ENCODE results near the gene PRSS58.

DNA sequence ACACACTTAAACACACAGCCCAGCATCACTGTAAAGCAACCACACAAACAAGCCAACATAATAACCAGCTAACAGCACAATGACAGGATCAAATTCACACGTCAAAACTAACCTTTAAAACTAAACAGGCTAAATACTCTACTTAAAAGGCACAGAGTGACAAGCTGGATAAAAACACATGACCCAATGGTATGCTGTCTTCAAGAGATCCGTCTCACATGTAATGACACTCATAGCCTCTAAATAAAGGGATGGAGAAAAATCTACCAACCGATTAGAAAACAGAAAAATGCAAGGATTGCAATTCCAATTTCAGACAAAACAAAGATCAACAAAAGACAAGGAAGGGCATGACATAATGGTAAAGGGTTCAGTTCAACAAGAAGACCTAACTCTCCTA lies 17.2 kb upstream of the PRSS58 start:
- TF ChIP-seq, protein P1, sequence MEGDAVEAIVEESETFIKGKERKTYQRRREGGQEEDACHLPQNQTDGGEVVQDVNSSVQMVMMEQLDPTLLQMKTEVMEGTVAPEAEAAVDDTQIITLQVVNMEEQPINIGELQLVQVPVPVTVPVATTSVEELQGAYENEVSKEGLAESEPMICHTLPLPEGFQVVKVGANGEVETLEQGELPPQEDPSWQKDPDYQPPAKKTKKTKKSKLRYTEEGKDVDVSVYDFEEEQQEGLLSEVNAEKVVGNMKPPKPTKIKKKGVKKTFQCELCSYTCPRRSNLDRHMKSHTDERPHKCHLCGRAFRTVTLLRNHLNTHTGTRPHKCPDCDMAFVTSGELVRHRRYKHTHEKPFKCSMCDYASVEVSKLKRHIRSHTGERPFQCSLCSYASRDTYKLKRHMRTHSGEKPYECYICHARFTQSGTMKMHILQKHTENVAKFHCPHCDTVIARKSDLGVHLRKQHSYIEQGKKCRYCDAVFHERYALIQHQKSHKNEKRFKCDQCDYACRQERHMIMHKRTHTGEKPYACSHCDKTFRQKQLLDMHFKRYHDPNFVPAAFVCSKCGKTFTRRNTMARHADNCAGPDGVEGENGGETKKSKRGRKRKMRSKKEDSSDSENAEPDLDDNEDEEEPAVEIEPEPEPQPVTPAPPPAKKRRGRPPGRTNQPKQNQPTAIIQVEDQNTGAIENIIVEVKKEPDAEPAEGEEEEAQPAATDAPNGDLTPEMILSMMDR (conservative IDR thresholded peaks at IDR 0.05; ENCODE audit: low read depth, low read length), result no peak
- TF ChIP-seq EZH2 (IDR thresholded peaks at IDR 0.05; ENCODE audit: borderline replicate concordance, low read depth, low read length, poor library complexity, severe bottlenecking), result no peak
